OCI-LY7 (cell line): ENCODE data around the gene DNMT1. TPM values are rescaled to one million over a fixed set of nuclear protein-coding genes. Genes with fewer than 3 reads are reported as not detected.

ENCODE experiments used
- BruUV-seq: library from RNA; stranded (reverse); fragments of 400-500 nt; replicated peaks from 2 replicates; lab custom pipeline; 2021; lab: Mats Ljungman, UMichigan
- CTCF ChIA-PET: fragments of 300-600 bp; sonication (Branson Sonifier 250); formaldehyde crosslinking; loops from one replicate; lab custom pipeline; 2022; ENCODE audit warnings: antibody characterized with exemption; ENCODE audit not compliant: unreplicated experiment; lab: Charles Lee
- POLR2A ChIA-PET: fragments of 300-600 bp; sonication (Branson Sonifier 250); formaldehyde crosslinking; loops from one replicate; lab custom pipeline; 2022; ENCODE audit warnings: antibody characterized with exemption; lab: Charles Lee
- DNase-seq: peaks from one replicate; pipeline ENCODE4 v3.0.0-alpha.2; 2015; ENCODE audit warnings: low spot score
- H2AFZ ChIP-seq: fragments of 200-600 bp; sonication (generic), shearing (Covaris generic); 2 replicates; pipeline ENCODE4 v1.6.1; 2014; ENCODE audit warnings: mild to moderate bottlenecking, antibody characterized with exemption, low read length, moderate library complexity
- H3K27ac ChIP-seq: fragments of 200-600 bp; sonication (generic); 2 replicates; pipeline ENCODE4 v1.5.1; 2014; ENCODE audit warnings: mixed run types, low read depth, mild to moderate bottlenecking, moderate library complexity, low read length, inconsistent platforms; ENCODE audit not compliant: poor library complexity, severe bottlenecking
- H3K36me3 ChIP-seq: fragments of 200-600 bp; sonication (generic); 2 replicates; pipeline ENCODE4 v1.6.1; 2014; ENCODE audit warnings: mild to moderate bottlenecking, antibody characterized with exemption, low read length, moderate library complexity, mixed read lengths; ENCODE audit not compliant: insufficient read depth
- H3K4me1 ChIP-seq: fragments of 200-600 bp; sonication (generic); 2 replicates; pipeline ENCODE4 v1.5.1; 2014; ENCODE audit warnings: mild to moderate bottlenecking, low read length; ENCODE audit not compliant: insufficient read depth, poor library complexity, severe bottlenecking
- H3K4me2 ChIP-seq: fragments of 200-600 bp; sonication (generic); 2 replicates; pipeline ENCODE4 v1.6.1; 2014; ENCODE audit warnings: mild to moderate bottlenecking, low read length
- H3K4me3 ChIP-seq: fragments of 200-600 bp; sonication (generic); 2 replicates; pipeline ENCODE4 v1.5.1; 2014; ENCODE audit warnings: mild to moderate bottlenecking, low read depth, low read length; ENCODE audit not compliant: poor library complexity, severe bottlenecking
- H3K79me2 ChIP-seq: fragments of 200-600 bp; sonication (generic); 2 replicates; pipeline ENCODE4 v1.6.1; 2016; ENCODE audit warnings: low read depth, mild to moderate bottlenecking, low read length, moderate library complexity, mixed read lengths; ENCODE audit not compliant: insufficient read depth
- H3K9me2 ChIP-seq: fragments of 200-600 bp; sonication (generic); 2 replicates; pipeline ENCODE4 v1.6.1; 2016; ENCODE audit warnings: mild to moderate bottlenecking, low read length, mixed read lengths; ENCODE audit not compliant: insufficient read depth
- H3K9me3 ChIP-seq: fragments of 200-600 bp; sonication (generic); 2 replicates; pipeline ENCODE4 v1.6.1; 2014; ENCODE audit warnings: mild to moderate bottlenecking, mixed run types, low read length, mixed read lengths
- H4K20me1 ChIP-seq: fragments of 200-600 bp; sonication (generic); 2 replicates; pipeline ENCODE4 v1.6.1; 2014; ENCODE audit warnings: mild to moderate bottlenecking, antibody characterized with exemption, low read length, moderate library complexity, mixed read lengths; ENCODE audit not compliant: insufficient read depth
- EZH2phosphoT487 ChIP-seq: fragments of 200-600 bp; sonication (generic); IDR thresholded peaks from 2 replicates; pipeline ENCODE4 v1.6.1; 2018; ENCODE audit warnings: low read depth, borderline replicate concordance, mild to moderate bottlenecking, mixed run types, antibody characterized with exemption, low read length, moderate library complexity, mixed read lengths
- intact Hi-C: fragments of 100-400 bp; cut with micrococcal nuclease; formaldehyde crosslinking; loops from one replicate; pipeline ENCODE4 v1.10.0; 2022; ENCODE audit not compliant: unreplicated experiment
- total RNA-seq, 2 experiments: library from RNA; depleted of rRNA in 1 of 2; stranded (reverse); fragments of >200 nt in 1 of 2; shearing (Covaris generic) in 1 of 2; gene quantifications; 2 replicates each; pipeline ENCODE4 v1.2.3, GENCODE V29; 2014 to 2022
- TF ChIP-seq, protein P1 (sequence below): fragments of 200-600 bp; sonication (generic); conservative IDR thresholded peaks from 2 replicates; pipeline ENCODE4 v1.5.1; 2014; ENCODE audit warnings: mild to moderate bottlenecking, antibody characterized with exemption, low read length, moderate library complexity, mixed read lengths

Gene DNMT1
- total RNA-seq, 2 experiments from 2014 or later = 329 to 680 TPM

DNA sequence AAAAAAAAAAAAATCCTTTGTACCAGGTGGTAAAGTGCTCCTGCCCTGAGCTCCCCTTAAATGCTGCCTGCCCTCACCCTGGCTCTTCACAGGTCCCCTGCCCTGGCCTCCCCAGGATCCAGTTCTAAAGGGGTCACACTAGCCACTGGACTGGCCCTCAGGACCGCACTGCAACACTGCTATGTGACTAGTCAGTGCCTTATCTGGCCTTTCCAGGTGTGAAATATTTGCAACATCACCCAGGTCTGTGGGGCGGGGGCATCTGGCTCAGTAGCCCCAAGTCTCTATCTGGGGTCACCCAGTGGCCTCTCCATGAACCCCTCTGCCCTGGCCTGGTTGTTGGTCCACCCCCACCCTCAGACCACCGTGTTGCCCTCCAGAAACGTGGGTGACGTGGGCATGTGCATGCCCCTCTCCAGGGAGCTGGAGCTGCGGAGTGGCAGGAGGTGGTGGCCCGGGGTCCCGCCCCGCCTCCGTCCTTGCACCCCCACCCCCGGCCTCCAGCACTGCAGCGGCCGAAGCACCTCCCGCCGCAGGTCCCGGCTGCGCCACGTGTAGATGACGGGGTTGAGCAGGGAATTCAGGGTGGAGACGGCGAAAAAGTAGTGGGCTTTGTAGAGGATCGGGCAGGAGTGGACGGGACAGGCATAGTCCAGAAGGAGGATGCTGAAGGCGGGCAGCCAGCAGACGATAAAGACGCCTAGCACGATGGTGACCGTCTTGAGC, 28.9 kb upstream of the DNMT1 start:
- no peaks in the 10 kb centered on the region for H4K20me1 ChIP-seq
- DNase-seq = no peak
- H3K36me3 ChIP-seq = peaks cover 81% of the 10 kb centered on the region
- POLR2A ChIA-PET = interaction anchor here (0.7 to 0.9 kb wide), 2 partner anchors 15 to 18 kb away, joined by 3 read pairs; no protein-coding TSS in a partner anchor
- peak overlapping the region; percentile 22 for H3K4me3 ChIP-seq
- intact Hi-C loops = no loop called here
- H3K9me2 ChIP-seq = no peaks in the 10 kb centered on the region
- no TSS peak for BruUV-seq
- peak overlapping the region; percentile 59 for H3K4me2 ChIP-seq
- H2AFZ ChIP-seq = no peak overlapping the region
- no peaks in the 10 kb centered on the region for H3K9me3 ChIP-seq
- no peak for TF ChIP-seq EZH2phosphoT487
- TF ChIP-seq, protein P1, sequence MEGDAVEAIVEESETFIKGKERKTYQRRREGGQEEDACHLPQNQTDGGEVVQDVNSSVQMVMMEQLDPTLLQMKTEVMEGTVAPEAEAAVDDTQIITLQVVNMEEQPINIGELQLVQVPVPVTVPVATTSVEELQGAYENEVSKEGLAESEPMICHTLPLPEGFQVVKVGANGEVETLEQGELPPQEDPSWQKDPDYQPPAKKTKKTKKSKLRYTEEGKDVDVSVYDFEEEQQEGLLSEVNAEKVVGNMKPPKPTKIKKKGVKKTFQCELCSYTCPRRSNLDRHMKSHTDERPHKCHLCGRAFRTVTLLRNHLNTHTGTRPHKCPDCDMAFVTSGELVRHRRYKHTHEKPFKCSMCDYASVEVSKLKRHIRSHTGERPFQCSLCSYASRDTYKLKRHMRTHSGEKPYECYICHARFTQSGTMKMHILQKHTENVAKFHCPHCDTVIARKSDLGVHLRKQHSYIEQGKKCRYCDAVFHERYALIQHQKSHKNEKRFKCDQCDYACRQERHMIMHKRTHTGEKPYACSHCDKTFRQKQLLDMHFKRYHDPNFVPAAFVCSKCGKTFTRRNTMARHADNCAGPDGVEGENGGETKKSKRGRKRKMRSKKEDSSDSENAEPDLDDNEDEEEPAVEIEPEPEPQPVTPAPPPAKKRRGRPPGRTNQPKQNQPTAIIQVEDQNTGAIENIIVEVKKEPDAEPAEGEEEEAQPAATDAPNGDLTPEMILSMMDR = no peak
- CTCF ChIA-PET = no interaction called here
- peaks cover 100% of the 10 kb centered on the region for H3K4me1 ChIP-seq
- peaks cover 85% of the 10 kb centered on the region for H3K79me2 ChIP-seq
- H3K27ac ChIP-seq = peak overlapping the region; percentile 93

DNA sequence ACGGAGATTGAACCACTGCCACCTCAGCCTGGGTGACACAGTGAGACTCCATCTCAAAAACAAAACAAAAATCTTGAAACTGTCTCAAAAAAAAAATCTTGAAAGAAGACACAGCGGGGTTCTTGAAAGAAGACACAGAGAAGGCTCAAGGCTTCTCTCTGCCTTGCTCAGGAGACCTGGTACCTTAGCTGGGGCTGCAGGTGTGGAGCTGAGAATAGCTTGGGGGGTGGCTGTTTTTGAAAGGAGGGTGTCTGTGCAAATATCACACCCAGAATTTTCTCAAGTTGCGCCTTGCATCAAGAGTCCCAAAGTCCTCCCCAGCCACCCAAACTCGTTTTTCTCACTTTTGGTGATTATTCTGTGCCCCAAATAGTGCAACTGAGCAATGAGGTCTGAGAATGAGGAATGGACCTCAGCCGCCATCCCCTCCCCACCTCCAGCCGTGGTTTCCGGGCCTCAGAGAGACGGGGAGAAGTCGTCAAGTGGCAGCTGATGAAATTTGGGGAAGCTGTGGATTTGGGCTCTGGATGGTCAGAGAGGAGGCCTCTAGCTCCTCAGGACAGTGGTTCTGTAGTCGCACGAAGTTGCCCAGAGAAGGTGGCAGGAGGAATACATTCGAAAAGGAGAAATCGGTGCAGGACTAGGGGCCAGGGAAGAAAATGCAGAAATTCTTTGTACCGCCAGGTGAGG, 27.6 kb upstream of the DNMT1 start:
- CTCF ChIA-PET = no interaction called here
- H3K4me3 ChIP-seq = peak overlapping the region; percentile 54
- H3K27ac ChIP-seq = peak overlapping the region; percentile 93
- POLR2A ChIA-PET = interaction anchor here (0.7 to 1.0 kb wide), 3 partner anchors 10 to 17 kb away, joined by 3 to 6 read pairs (median 3); partner anchors contain the start of gene S1PR2
- H2AFZ ChIP-seq = no peak overlapping the region
- H3K36me3 ChIP-seq = peaks cover 81% of the 10 kb centered on the region
- H3K9me3 ChIP-seq = no peaks in the 10 kb centered on the region
- H3K4me1 ChIP-seq = peaks cover 89% of the 10 kb centered on the region
- BruUV-seq = no TSS peak
- peak; percentile 67 for DNase-seq
- H4K20me1 ChIP-seq = no peaks in the 10 kb centered on the region
- H3K4me2 ChIP-seq = peak overlapping the region; percentile 77
- H3K79me2 ChIP-seq = peaks cover 77% of the 10 kb centered on the region
- intact Hi-C loops = no loop called here
- no peak for TF ChIP-seq EZH2phosphoT487
- TF ChIP-seq, protein P1 = no peak
- no peaks in the 10 kb centered on the region for H3K9me2 ChIP-seq
